GM19099 (cell line): ENCODE data around the gene TH.

Source experiments
- POLR2A ChIP-seq: IDR thresholded peaks from 3 replicates; pipeline ENCODE4 v1.6.1; 2011; ENCODE audit warnings: low read depth; ENCODE audit not compliant: insufficient read length; ENCODE audit errors: extremely low read depth

The TH gene

DNA sequence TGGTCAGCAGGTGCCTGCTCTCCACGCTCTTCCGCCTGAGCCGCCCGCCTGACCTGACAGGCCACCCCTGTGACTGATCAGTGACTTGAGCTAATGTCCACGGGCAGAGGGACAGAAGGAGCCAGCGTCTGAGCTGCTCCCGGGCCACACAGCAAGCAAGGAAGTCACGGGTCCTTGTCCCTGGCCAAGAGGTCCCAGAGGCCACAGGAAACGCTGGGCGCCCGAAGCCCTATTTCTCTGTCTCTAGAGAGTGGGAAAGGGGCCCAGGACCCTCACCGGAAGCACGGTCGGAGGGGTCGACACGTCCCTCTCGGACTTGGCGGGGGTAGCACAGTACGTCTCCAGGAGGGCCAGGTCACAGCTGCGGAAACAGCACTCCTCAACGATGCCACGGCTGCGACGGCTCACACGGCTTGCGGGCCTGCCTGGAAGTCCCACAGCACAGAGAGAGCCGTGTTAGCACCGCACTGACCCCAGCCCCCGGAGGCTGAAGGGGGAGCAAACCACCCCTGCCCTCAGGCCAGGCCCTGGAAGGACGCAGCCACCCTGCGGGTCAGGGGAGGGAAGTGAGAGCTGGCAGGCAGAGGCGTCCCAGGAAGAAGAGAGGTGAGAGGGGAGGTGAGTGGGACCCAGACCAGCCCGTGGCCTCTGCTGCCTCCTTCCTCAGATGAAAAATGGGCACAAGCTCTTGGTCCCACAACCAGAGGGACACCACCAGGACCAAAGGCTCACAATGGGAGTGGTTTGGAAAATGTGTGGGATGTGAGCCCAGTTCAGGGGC, 38.2 kb downstream of the TH start:
- no peak for TF ChIP-seq POLR2A

DNA sequence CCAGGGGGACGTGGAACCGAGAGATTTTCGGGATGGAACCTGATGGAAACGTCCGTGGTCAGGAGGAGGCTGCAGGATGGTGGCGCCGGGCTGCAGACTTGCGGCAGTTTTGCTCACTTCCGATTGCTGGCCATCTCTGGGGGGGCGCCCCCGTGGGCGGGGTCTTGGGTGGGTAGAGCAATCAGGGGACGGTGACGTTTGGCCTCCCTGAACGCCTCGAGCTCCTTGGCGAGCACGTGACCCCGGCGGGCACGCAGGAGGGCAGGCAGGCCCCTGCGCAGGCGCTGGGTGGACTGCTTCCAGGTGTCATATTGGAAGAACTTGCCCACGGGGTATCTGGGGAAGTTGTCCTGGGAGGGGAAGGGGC, 38.8 kb downstream of the TH start:
- TF ChIP-seq POLR2A = no peak

DNA sequence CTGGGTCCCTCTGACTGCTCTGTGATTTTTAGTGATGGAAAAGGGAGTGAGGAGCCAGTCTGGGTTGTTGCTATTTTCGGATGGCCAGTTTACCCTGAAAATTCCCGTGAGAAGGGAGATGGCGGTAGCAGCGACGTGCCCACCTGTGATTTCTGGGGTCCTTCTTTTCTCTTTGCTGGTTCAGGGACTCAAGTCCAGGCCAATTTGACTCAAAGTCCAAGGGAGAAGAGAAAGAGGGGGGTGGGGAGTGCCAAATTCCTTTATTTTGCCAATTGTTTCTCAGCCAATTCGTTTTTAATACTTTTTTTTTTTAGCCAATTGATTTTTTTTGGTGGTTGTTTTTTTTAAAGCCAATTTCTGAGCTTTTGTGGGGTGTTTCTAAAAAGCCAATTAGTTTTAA, 39.4 kb downstream of the TH start:
- no peak for TF ChIP-seq POLR2A

- no peak for TF ChIP-seq POLR2A
These were observed 40.0 kb downstream of the TH start for GRCh38 chr11:2131371-2132236.

DNA sequence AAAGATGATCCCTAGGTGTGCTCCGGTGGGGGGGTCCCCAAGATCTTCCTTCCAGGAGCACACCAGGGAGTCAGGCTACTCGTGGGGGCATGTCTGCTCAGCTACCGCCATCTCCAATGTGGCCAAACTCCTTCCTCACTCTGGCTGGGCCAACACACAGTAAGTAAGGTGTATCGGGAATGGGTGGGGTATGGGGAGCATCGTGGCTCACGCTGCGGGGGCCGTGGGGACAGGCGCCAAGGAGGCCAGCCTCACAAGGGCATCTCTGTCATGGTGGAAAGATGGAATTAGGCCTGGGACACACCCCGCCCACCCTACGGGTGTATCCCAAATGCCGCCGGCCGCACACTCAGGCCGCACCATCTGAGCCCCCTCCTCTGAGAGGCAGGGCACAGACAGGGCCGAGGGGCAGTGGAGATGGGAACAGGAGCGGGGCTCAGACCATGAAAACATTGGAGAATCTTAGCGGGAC, 40.7 kb downstream of the TH start:
- no peak for TF ChIP-seq POLR2A

GRCh38 chr11:2129699-2130366, 41.8 kb downstream of the TH start:
- TF ChIP-seq POLR2A = no peak

- TF ChIP-seq POLR2A = no peak
These were observed 42.3 kb downstream of the TH start for GRCh38 chr11:2129308-2129698.

DNA sequence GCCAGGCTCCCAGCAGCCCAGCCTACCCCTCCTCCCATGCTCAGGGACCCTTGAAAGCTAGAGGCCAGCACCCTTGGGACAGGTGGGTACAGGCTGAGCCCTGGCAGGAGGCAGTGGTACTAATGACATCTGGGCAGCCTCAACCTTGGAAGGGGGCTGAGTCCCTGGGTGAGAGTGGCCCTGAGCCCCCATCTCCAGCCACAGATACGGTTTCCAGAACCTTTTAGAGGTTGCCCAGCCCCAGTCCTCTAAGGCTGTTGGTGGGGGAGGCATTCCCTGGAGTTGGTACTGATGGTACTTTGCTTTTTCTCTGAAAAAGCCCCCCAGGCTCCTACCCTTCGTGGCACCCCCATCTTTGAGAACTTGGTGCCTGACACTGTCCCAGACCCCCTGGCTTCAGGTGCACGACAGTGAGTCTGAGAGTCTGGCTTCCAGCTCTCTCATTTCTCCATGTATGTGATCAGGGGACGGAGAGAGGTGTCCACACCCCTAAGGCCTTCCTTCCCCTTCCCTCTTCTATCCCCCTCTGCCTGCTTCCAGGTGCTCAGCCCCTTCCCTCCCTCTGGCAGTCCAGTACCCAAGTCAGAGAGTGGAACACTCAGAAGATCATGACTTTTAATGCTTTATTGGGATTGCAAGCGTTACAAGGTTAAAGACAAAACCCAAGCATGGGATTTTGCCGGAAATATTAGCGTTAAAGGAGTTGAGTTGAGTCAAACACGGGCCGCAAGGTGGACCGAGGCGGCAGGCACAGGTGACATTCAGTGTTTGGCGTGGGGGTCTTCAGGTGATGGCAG, 42.9 kb downstream of the TH start:
- no peak for TF ChIP-seq POLR2A

GRCh38 chr11:2128130-2128510, 43.5 kb downstream of the TH start:
- no peak for TF ChIP-seq POLR2A

- TF ChIP-seq POLR2A = no peak
These were observed 44.0 kb downstream of the TH start for GRCh38 chr11:2127482-2128129.

DNA sequence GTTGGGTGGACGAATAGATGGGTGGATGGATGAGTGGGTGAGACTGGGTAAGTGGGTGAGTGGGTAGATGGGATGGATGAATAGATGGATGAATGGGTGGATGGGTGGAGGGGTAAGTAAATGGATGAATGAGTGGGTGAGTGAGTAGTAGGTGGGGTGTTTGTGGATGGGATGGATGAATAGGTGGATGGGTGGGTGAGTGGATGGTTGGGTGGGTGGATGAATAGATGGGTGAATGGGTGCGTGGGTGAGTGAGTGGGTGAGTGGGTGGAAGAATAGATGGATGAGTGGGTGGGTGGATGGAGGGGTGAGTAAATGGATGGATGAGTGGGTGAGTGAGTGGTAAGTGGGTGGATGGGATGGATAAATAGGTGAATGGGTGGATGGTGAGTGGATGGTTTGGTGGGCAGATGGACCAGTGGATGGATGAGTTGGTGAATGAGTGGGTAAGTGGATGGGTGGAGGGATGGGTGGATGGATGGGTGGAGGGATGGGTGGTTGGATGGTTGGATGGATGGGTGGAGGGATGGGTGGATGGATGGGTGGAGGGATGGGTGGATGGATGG, 45.0 kb downstream of the TH start:
- no peak for TF ChIP-seq POLR2A

DNA sequence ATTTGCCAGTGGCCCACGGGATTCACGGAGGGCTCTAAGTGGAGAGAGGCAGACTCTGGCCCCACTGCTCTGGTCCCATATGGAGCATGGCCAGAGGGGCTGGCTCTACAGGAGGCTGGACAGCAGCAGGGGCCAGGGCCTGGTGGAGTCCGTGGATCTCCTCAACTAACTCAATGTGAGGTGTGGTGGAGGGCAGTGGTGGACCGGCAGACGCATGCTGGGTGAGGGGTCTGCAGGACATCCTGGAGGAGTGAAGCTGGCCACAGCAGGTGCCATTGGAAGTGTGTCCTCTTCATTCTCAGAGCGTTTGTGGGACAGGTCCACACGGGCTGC, 48.0 kb downstream of the TH start:
- TF ChIP-seq POLR2A = no peak

DNA sequence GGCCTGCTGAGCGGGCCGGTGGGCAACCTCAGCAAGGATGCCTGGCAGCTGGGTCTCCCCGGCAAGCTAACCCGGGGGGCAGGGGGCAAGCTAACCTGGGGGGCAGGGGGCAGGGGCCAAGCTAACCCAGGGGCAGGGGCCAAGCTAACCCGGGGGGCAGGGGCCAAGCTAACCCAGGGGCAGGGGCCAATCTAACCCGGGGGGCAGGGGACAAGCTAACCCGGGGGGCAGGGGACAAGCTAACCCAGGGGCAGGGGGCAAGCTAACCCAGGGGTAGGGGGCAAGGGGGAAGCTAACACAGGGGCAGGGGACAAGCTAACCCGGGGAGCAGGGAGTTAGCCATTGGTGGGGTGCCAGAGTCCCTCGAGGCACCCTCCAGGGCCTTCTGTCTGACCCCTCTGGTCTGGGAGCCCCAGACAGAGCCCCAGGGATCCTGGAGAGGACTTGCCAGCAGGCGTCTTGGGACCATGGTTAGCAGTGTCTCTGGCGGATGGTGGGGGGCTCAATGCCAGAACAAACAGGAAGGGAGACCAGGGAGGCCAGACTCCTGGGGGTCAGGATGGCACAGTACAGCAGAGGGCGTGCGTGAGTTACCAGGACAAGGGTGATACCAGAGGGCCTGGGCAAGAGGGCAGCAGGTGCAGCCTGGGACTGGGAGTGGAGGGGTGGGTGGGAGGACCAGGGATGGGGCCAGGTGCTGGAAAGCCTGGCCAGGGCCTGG, 48.5 kb downstream of the TH start:
- no peak for TF ChIP-seq POLR2A
